ENCODE measurements around the gene CYSRT1. TPM values are rescaled to one million over a fixed set of nuclear protein-coding genes. Genes with fewer than 3 reads are reported as not detected.

Gene CYSRT1
- total and polyA plus RNA-seq, 2 donors (not counting 1 experiment from before 2014, with no cell fraction given) = 0.22 to 0.51 TPM

GRCh38 chr9:137252555-137253506 lies 27.9 kb downstream of the CYSRT1 start:
- Mint-ChIP-seq H3K27ac (no peak overlapping the region), H3K4me3 (peak overlapping the region; percentile 32), H3K9me3 (ENCODE audit: insufficient read depth) (no peaks in the 10 kb centered on the region), H3K4me1 (peaks cover 25% of the 10 kb centered on the region), H3K27me3 (no peaks in the 10 kb centered on the region)
- H3K4me3 ChIP-seq (ENCODE audit: control extremely low read depth in 1 of 5, extremely low read depth in 1 of 5, insufficient read depth in 1 of 5, low read depth in 2 of 5, low read length in 4 of 5) = no peak overlapping the region
- H3K9ac ChIP-seq (ENCODE audit: low read length) = no peak overlapping the region
- ChIA-PET CTCF (interaction anchor here (2.1 to 2.3 kb wide), 2 partner anchors 12 to 16 kb away, joined by 6 to 14 read pairs; partner anchors contain the start of gene TUBB4B), POLR2A (interaction anchor here (2.3 to 3.5 kb wide), 2 partner anchors 10 to 12 kb away, joined by 15 to 29 read pairs; partner anchors contain the start of gene TUBB4B)
- H3K4me1 ChIP-seq (ENCODE audit: control insufficient read depth in 2 of 2, insufficient read depth in 2 of 2, low read length in 2 of 2) = peaks cover 17 to 27% of the 10 kb centered on the region in 2 donors
- TF ChIP-seq CTCF (IDR thresholded peaks at IDR 0.05) = no peak
- no peak for TF ChIP-seq EZH2 (IDR thresholded peaks at IDR 0.05; ENCODE audit: borderline replicate concordance, insufficient read depth, low read depth, low read length, poor library complexity, severe bottlenecking)
- WGBS (ENCODE audit: insufficient coverage) = 83% methylated on average over 33 of the region's 35 CpGs
- H3K79me2 ChIP-seq (ENCODE audit: control insufficient read depth, insufficient read depth, low read length) = peaks cover 21% of the 10 kb centered on the region
- intact Hi-C loops (cut with micrococcal nuclease) = no loop called here
- H4K20me1 ChIP-seq (ENCODE audit: control insufficient read depth, insufficient read depth, low read length, poor library complexity, severe bottlenecking) = peaks cover 18% of the 10 kb centered on the region
- no peaks in the 10 kb centered on the region for H3K9me3 ChIP-seq (ENCODE audit: control extremely low read depth in 1 of 3, control insufficient read depth in 2 of 3, insufficient read depth in 1 of 3, low read length in 2 of 3)
- H3K27me3 ChIP-seq (replicated peaks in 1 of 4; ENCODE audit: control extremely low read depth in 1 of 4, control insufficient read depth in 3 of 4, insufficient read depth in 4 of 4, low read length in 3 of 4) = no peaks in the 10 kb centered on the region
- no peak overlapping the region for H3K4me2 ChIP-seq (replicated peaks; ENCODE audit: low read depth, low read length, poor library complexity, severe bottlenecking)
- H2AFZ ChIP-seq (ENCODE audit: insufficient read depth, low read depth, low read length, poor library complexity, severe bottlenecking) = no peak overlapping the region
- DNase-seq = no peak
- H3K27ac ChIP-seq (ENCODE audit: low read length in 2 of 2) = no peak overlapping the region
- ATAC-seq (ENCODE audit: low read depth) = no peak
- H3K36me3 ChIP-seq (replicated peaks in 1 of 2; ENCODE audit: control extremely low read depth in 1 of 2, control insufficient read depth in 1 of 2, extremely low read depth in 1 of 2, insufficient read depth in 2 of 2, low read length in 1 of 2) = peaks cover 0 to 6% of the 10 kb centered on the region in 2 experiments
